Astrocyte (in vitro differentiated cells and primary cell): ENCODE data around the gene ACBD7.

Source experiments
- EZH2 ChIP-seq: IDR thresholded peaks from 2 replicates; pipeline ENCODE4 v1.6.1; 2012; ENCODE audit warnings: mild to moderate bottlenecking, low read length, inconsistent platforms; ENCODE audit not compliant: insufficient read depth
- TF ChIP-seq, protein P1 (sequence below): IDR thresholded peaks from 2 replicates; pipeline ENCODE4 v1.5.1; 2011; ENCODE audit warnings: low read depth, mild to moderate bottlenecking, inconsistent platforms, low read length, moderate library complexity; ENCODE audit not compliant: insufficient read depth

DNA sequence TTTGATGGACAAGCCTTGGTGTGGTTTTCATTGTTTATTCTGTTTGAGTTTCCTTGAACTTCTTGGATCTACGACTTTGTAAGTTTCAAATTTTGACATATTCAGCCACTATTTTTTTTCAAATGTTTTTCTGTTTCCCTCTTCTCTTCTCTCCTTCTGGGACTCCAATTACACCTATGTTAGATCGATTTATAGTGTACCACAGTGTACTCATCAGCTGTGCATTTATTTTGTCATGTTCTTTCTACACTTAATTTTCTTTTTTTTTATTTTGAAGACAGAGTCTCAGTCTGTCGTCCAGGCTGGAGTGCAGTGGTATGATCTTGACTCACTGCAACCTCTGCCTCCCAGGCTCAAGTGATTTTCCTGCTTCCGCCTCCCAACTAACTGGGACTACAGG is 28.7 kb downstream of the ACBD7 start:
- TF ChIP-seq, protein P1, sequence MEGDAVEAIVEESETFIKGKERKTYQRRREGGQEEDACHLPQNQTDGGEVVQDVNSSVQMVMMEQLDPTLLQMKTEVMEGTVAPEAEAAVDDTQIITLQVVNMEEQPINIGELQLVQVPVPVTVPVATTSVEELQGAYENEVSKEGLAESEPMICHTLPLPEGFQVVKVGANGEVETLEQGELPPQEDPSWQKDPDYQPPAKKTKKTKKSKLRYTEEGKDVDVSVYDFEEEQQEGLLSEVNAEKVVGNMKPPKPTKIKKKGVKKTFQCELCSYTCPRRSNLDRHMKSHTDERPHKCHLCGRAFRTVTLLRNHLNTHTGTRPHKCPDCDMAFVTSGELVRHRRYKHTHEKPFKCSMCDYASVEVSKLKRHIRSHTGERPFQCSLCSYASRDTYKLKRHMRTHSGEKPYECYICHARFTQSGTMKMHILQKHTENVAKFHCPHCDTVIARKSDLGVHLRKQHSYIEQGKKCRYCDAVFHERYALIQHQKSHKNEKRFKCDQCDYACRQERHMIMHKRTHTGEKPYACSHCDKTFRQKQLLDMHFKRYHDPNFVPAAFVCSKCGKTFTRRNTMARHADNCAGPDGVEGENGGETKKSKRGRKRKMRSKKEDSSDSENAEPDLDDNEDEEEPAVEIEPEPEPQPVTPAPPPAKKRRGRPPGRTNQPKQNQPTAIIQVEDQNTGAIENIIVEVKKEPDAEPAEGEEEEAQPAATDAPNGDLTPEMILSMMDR = no peak
- no peak for TF ChIP-seq EZH2
